CD14-positive monocyte (primary cell): ENCODE data around the gene SLC66A2. TPM values are rescaled to one million over a fixed set of nuclear protein-coding genes. Genes with fewer than 3 reads are reported as not detected.

Source experiments
- DNase-seq, 3 donors: peaks; one replicate each; pipeline ENCODE4 v3.0.0-alpha.2; 2011 to 2022
- H2AFZ ChIP-seq: 2 replicates; pipeline ENCODE4 v1.6.0; 2012; ENCODE audit warnings: mild to moderate bottlenecking, low read depth, low read length, inconsistent platforms; ENCODE audit not compliant: insufficient read depth, poor library complexity, severe bottlenecking
- H3K27ac ChIP-seq, 2 donors: 1 replicate in 1 of 2; 2 replicates in 1 of 2; pipeline ENCODE4 v1.5.1; 2012 to 2013; ENCODE audit warnings: low read length in 2 of 2, control low read depth in 1 of 2, inconsistent platforms in 1 of 2, low read depth in 1 of 2, mild to moderate bottlenecking in 1 of 2
- H3K27me3 ChIP-seq, 2 donors: one replicate each; pipeline versions ENCODE4 v1.6.0 to v1.6.1; 2011 to 2013; ENCODE audit warnings: low read length in 2 of 2; ENCODE audit not compliant: control insufficient read depth in 2 of 2, insufficient read depth in 2 of 2
- H3K36me3 ChIP-seq, 2 donors: replicated peaks in 1 of 2; 1 replicate in 1 of 2; 2 replicates in 1 of 2; pipeline versions ENCODE4 v1.5.1 to v1.6.1; 2012 to 2013; ENCODE audit warnings: low read length in 2 of 2, control low read depth in 1 of 2, inconsistent platforms in 1 of 2, mild to moderate bottlenecking in 1 of 2; ENCODE audit not compliant: insufficient read depth in 2 of 2, control insufficient read depth in 1 of 2
- H3K4me1 ChIP-seq, 2 donors: 1 replicate in 1 of 2; 2 replicates in 1 of 2; pipeline versions ENCODE4 v1.5.1 to v1.6.1; 2012 to 2013; ENCODE audit warnings: low read length in 2 of 2, control low read depth in 1 of 2, inconsistent platforms in 1 of 2, mild to moderate bottlenecking in 1 of 2, moderate library complexity in 1 of 2; ENCODE audit not compliant: insufficient read depth in 2 of 2, control insufficient read depth in 1 of 2
- H3K4me2 ChIP-seq: replicated peaks from 2 replicates; pipeline ENCODE3; 2012; ENCODE audit warnings: low read length, moderate library complexity, mild to moderate bottlenecking; ENCODE audit not compliant: poor library complexity, severe bottlenecking; ENCODE audit errors: extremely low read depth
- H3K4me3 ChIP-seq, 3 experiments: fragments of 200-600 bp in 1 of 3; sonication (generic) in 1 of 3; replicated peaks in 1 of 3; 1 replicate in 2 of 3; 2 replicates in 1 of 3; pipeline ENCODE4 v1.5.1; 2011 to 2013; ENCODE audit warnings: low read length in 3 of 3, mild to moderate bottlenecking in 3 of 3, control low read depth in 2 of 3, low read depth in 2 of 3, inconsistent platforms in 1 of 3, moderate library complexity in 1 of 3
- H3K79me2 ChIP-seq: 2 replicates; pipeline ENCODE4 v1.6.0; 2012; ENCODE audit warnings: mild to moderate bottlenecking, control low read depth, inconsistent platforms, low read length, moderate library complexity; ENCODE audit not compliant: insufficient read depth
- H3K9ac ChIP-seq: 2 replicates; pipeline ENCODE4 v1.6.0; 2017; ENCODE audit warnings: low read length, mild to moderate bottlenecking; ENCODE audit not compliant: insufficient read depth, poor library complexity, severe bottlenecking
- H3K9me3 ChIP-seq, 2 donors: replicated peaks in 1 of 2; 1 replicate in 1 of 2; 2 replicates in 1 of 2; pipeline versions ENCODE4 v1.5.1 to v1.6.1; 2012 to 2013; ENCODE audit warnings: low read length in 2 of 2, control low read depth in 1 of 2; ENCODE audit not compliant: control insufficient read depth in 1 of 2, insufficient read depth in 1 of 2
- H4K20me1 ChIP-seq: 2 replicates; pipeline ENCODE4 v1.6.0; 2012; ENCODE audit warnings: mild to moderate bottlenecking, low read length, control low read depth, moderate library complexity; ENCODE audit not compliant: insufficient read depth
- H3K27ac Mint-ChIP-seq, 7 donors: one replicate each; pipeline ENCODE4 v1.8.0; 2020; ENCODE audit warnings: mild to moderate bottlenecking in 7 of 7, mixed read lengths in 7 of 7, moderate library complexity in 6 of 7, inconsistent platforms in 2 of 7
- H3K27me3 Mint-ChIP-seq, 3 donors: one replicate each; pipeline ENCODE4 v1.8.0; 2021 to 2022; ENCODE audit warnings: low read depth in 3 of 3, mild to moderate bottlenecking in 3 of 3, mixed read lengths in 3 of 3, moderate library complexity in 3 of 3, inconsistent platforms in 1 of 3
- H3K36me3 Mint-ChIP-seq, 2 donors: one replicate each; pipeline ENCODE4 v1.8.0; 2020; ENCODE audit warnings: mixed read lengths in 2 of 2, inconsistent platforms in 1 of 2, mild to moderate bottlenecking in 1 of 2
- H3K4me1 Mint-ChIP-seq: one replicate; pipeline ENCODE4 v1.8.0; 2020; ENCODE audit warnings: mild to moderate bottlenecking, mixed read lengths
- H3K4me3 Mint-ChIP-seq, 2 donors: one replicate each; pipeline ENCODE4 v1.8.0; 2020; ENCODE audit warnings: mild to moderate bottlenecking in 2 of 2, mixed read lengths in 2 of 2, moderate library complexity in 1 of 2
- H3K9me3 Mint-ChIP-seq, 7 donors: one replicate each; pipeline ENCODE4 v1.8.0; 2020 to 2022; ENCODE audit warnings: mixed read lengths in 7 of 7, mild to moderate bottlenecking in 6 of 7, moderate library complexity in 6 of 7, inconsistent platforms in 2 of 7
- CTCF ChIP-seq: fragments of 200-600 bp; IDR thresholded peaks from one replicate; pipeline ENCODE4 v1.8.0; 2022; ENCODE audit warnings: antibody characterized with exemption, mild to moderate bottlenecking
- WGBS: methylation state at CpG from one replicate; pipeline ENCODE4 v1.1.5; 2013; ENCODE audit warnings: missing lambda C conversion rate; ENCODE audit not compliant: insufficient coverage; 5-methylcytosine and 5-hydroxymethylcytosine counted together
- intact Hi-C, 2 donors: fragments of 100-400 bp; cut with micrococcal nuclease; formaldehyde crosslinking; loops; one replicate each; pipeline versions ENCODE4 v1.15.0 to v1.15.1; 2023
- polyA plus RNA-seq, 3 donors: library from polyadenylated mRNA; depleted of rRNA in 1 of 3; unstranded in 2 of 3; stranded (reverse) in 1 of 3; fragments of 300-500 nt in 2 of 3; fragments of >200 nt in 1 of 3; fragmentation: Illumina TruSeq in 2 of 3; gene quantifications; 1 replicate in 2 of 3; 2 replicates in 1 of 3; pipeline ENCODE4 v1.2.3, GENCODE V29; 2012 to 2021

The SLC66A2 gene
- polyA plus RNA-seq, 3 donors: 26.8 to 42.6 (median 33.8) TPM

DNA sequence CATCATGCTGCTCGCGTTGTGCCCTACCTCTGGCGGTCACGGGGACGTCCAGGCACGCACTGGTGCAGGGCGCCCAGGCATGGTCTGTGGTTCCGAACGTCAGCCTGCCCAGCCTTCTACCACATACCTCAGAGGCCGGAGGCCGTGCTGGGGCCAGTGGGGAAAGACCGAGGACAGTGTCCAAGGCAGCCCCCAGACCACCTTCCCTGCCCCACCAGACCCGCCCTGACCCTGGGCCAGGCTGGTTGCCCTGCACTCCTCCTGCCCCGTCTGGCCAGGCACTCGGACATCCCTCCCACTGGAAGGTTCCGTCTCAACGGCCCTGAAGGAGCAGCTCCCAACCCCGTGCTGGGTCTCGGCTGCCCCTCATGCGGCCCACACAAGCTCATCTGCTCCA lies 32.8 kb downstream of the SLC66A2 start:
- peaks cover 26% of the 10 kb centered on the region for H3K79me2 ChIP-seq
- H3K27me3 ChIP-seq: no peaks in the 10 kb centered on the region
- peaks cover 40 to 63% (median 56%) of the 10 kb centered on the region in 7 donors for H3K9me3 Mint-ChIP-seq
- H3K4me3 ChIP-seq: no peak overlapping the region
- H3K9me3 ChIP-seq: peaks cover 55 to 68% of the 10 kb centered on the region in 2 donors
- H3K4me2 ChIP-seq: no peak overlapping the region
- no peak overlapping the region for H2AFZ ChIP-seq
- H3K36me3 Mint-ChIP-seq: peaks cover 59 to 77% of the 10 kb centered on the region in 2 donors
- peak overlapping the region in 2 of 7 donors; percentile 63 for H3K27ac Mint-ChIP-seq
- TF ChIP-seq CTCF: no peak
- 98% methylated on average over 20 of the region's 20 CpGs for WGBS
- intact Hi-C loops: no loop called here
- no peaks in the 10 kb centered on the region for H3K4me1 ChIP-seq
- H3K36me3 ChIP-seq: peaks cover 48 to 75% of the 10 kb centered on the region in 2 donors
- H3K27ac ChIP-seq: no peak overlapping the region
- no peak for DNase-seq
- no peaks in the 10 kb centered on the region for H3K27me3 Mint-ChIP-seq
- H3K4me1 Mint-ChIP-seq: no peaks in the 10 kb centered on the region
- H3K4me3 Mint-ChIP-seq: no peak overlapping the region
- no peak overlapping the region for H3K9ac ChIP-seq
- H4K20me1 ChIP-seq: peaks cover 31% of the 10 kb centered on the region

DNA sequence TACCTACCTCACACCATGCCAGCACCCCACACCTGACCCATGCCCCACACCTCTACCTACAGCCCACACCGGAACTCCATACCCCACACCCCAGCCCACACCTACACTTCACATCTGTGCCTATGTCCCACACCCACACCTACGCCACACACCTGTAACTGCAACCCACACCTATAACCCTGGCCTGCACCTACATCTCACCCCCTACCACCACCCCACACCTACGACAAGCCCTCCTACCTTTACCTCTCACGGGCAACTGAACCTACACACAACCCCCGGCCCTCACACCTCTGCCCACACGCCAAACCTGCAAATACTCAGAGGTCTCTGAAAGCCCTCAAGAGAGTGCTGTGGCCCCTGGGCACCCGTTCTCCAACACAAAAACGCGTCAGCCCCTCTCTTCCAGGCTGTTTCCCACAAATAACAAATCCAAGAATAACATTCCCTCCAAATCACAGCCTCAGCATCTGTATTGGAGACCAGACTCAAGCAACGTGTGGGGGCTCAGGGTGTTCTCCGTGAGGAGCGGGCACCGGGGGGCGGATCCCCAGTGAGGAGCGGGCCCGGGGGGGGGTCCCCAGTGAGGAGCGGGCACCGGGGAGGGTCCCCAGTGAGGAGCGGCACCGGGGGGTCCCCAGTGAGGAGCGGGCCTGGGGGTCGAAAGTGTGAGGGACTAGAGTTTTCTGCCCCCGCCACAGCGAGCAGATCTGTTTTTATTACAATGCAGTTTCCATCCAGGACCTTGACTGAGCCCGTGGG lies 33.4 kb downstream of the SLC66A2 start:
- DNase-seq: no peak
- Mint-ChIP-seq H3K27me3 (no peaks in the 10 kb centered on the region), H3K36me3 (peaks cover 60 to 77% of the 10 kb centered on the region in 2 donors), H3K4me1 (no peaks in the 10 kb centered on the region), H3K4me3 (no peak overlapping the region), H3K27ac (no peak overlapping the region), H3K9me3 (peaks cover 38 to 61% (median 53%) of the 10 kb centered on the region in 7 donors)
- intact Hi-C loops: no loop called here
- Histone ChIP-seq H3K9ac (no peak overlapping the region), H2AFZ (no peak overlapping the region), H3K79me2 (peaks cover 28% of the 10 kb centered on the region), H4K20me1 (peaks cover 36% of the 10 kb centered on the region), H3K27ac (no peak overlapping the region), H3K4me1 (no peaks in the 10 kb centered on the region), H3K4me2 (no peak overlapping the region), H3K27me3 (no peaks in the 10 kb centered on the region), H3K36me3 (peaks cover 51 to 77% of the 10 kb centered on the region in 2 donors), H3K9me3 (peaks cover 55 to 67% of the 10 kb centered on the region in 2 donors), H3K4me3 (no peak overlapping the region)
- 92% methylated on average over 22 of the region's 25 CpGs for WGBS
- TF ChIP-seq CTCF: no peak
